Measurements from ENCODE around the gene ZNF614.

DNA sequence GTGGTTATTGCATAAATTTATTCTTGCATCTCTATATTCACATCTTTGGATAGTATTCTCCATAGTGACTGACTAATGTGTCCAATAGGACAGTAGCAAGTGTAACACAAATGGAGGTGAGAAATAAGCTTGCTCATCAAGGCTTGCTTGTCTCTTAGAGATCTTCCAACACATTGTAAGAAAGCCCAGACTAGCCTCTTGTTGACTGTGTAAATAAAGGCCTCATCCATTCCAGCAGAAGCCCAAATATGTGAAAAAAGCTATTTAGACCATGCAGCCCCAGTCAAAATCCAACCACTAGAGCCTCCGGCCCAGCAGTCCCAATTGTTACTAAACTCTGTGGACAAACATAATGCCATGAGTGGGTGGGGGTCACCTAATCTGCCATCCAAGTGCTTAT lies 17.5 kb downstream of the ZNF614 start:
- TF ChIP-seq, protein P1, sequence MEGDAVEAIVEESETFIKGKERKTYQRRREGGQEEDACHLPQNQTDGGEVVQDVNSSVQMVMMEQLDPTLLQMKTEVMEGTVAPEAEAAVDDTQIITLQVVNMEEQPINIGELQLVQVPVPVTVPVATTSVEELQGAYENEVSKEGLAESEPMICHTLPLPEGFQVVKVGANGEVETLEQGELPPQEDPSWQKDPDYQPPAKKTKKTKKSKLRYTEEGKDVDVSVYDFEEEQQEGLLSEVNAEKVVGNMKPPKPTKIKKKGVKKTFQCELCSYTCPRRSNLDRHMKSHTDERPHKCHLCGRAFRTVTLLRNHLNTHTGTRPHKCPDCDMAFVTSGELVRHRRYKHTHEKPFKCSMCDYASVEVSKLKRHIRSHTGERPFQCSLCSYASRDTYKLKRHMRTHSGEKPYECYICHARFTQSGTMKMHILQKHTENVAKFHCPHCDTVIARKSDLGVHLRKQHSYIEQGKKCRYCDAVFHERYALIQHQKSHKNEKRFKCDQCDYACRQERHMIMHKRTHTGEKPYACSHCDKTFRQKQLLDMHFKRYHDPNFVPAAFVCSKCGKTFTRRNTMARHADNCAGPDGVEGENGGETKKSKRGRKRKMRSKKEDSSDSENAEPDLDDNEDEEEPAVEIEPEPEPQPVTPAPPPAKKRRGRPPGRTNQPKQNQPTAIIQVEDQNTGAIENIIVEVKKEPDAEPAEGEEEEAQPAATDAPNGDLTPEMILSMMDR (IDR thresholded peaks at IDR 0.05), result no peak
- no peak for TF ChIP-seq POLR2A (IDR thresholded peaks at IDR 0.05)
